HAP-1 (cell line): ENCODE measurements around the gene LY6G6D.
"Not testable (repeated sequence)": the region's sequence is repeated elsewhere in the genome, so short reads cannot be mapped to it uniquely, and the experiment has no call there.

Source experiments
- DNase-seq, 2 experiments: peaks; one replicate each; pipeline ENCODE4 v3.0.0-alpha.2; 2016 to 2020; ENCODE audit warnings: low spot score in 2 of 2
- H3K27me3 ChIP-seq: fragments of 250-450 bp; sonication (Bioruptor Pico); 2 replicates; pipeline ENCODE4 v1.5.1; 2020; ENCODE audit warnings: low read depth, mild to moderate bottlenecking, moderate library complexity
- H3K36me3 ChIP-seq: fragments of 250-450 bp; sonication (Bioruptor Pico); replicated peaks from 2 replicates; pipeline ENCODE4 v1.5.1; 2020; ENCODE audit warnings: mild to moderate bottlenecking
- H3K4me1 ChIP-seq: fragments of 250-450 bp; sonication (Bioruptor Pico); 2 replicates; pipeline ENCODE4 v1.5.1; 2020; ENCODE audit warnings: mild to moderate bottlenecking
- H3K4me3 ChIP-seq: fragments of 250-450 bp; sonication (Bioruptor Pico); 2 replicates; pipeline ENCODE4 v1.5.1; 2020; ENCODE audit warnings: mild to moderate bottlenecking, moderate library complexity
- H3K9me3 ChIP-seq: fragments of 250-450 bp; sonication (Bioruptor Pico); 2 replicates; pipeline ENCODE4 v1.5.1; 2020; ENCODE audit warnings: mild to moderate bottlenecking, moderate library complexity
- in situ Hi-C: fragments of 300-500 bp; cut with MboI; formaldehyde crosslinking; loops from 3 replicates; pipeline ENCODE4 v1.14.3; 2020; ENCODE audit warnings: low sequenced_read_pairs, inconsistent platforms, mixed read lengths

The LY6G6D gene

GRCh38 chr6:31702819-31703716, 12.1 kb upstream of the LY6G6D start, which contains the start of gene ABHD16A:
ABHD16A (minus strand) TSS chr6:31703324; CDS start chr6:31703281, 43 bp downstream.
- in situ Hi-C loops = no loop called here
- no peaks in the 10 kb centered on the region for H3K27me3 ChIP-seq
- H3K9me3 ChIP-seq = no peaks in the 10 kb centered on the region
- peaks cover 13% of the 10 kb centered on the region for H3K4me1 ChIP-seq
- H3K4me3 ChIP-seq = peak within 1 kb of the TSS; percentile 90
- peaks cover 7% of the 10 kb centered on the region for H3K36me3 ChIP-seq
- DNase-seq = peak; percentile 97 to 99

GRCh38 chr6:31705931-31706330, 9.2 kb upstream of the LY6G6D start:
- in situ Hi-C loops = no loop called here
- no peaks in the 10 kb centered on the region for H3K9me3 ChIP-seq
- no peaks in the 10 kb centered on the region for H3K27me3 ChIP-seq
- peaks cover 13% of the 10 kb centered on the region for H3K4me1 ChIP-seq
- H3K4me3 ChIP-seq = no peak overlapping the region
- H3K36me3 ChIP-seq = no peaks in the 10 kb centered on the region
- DNase-seq = no peak

- Histone ChIP-seq H3K36me3 (no peaks in the 10 kb centered on the region), H3K4me3 (no peak within 1 kb of the TSS), H3K4me1 (peaks cover 10% of the 10 kb centered on the region), H3K27me3 (no peaks in the 10 kb centered on the region), H3K9me3 (no peaks in the 10 kb centered on the region)
- in situ Hi-C loops = no loop called here
- no peak for DNase-seq
Observed at GRCh38 chr6:31706599-31706998, 8.5 kb upstream of the LY6G6D start, which contains the start of gene LY6G6F. LY6G6F (plus strand) TSS chr6:31706866; CDS start chr6:31706907, 41 bp downstream.

- Histone ChIP-seq H3K9me3 (no peaks in the 10 kb centered on the region), H3K27me3 (no peaks in the 10 kb centered on the region), H3K4me3 (no peak overlapping the region), H3K4me1 (peaks cover 6% of the 10 kb centered on the region), H3K36me3 (no peaks in the 10 kb centered on the region)
- DNase-seq = no peak
- in situ Hi-C loops = no loop called here
Observed at GRCh38 chr6:31707701-31708100, 7.4 kb upstream of the LY6G6D start.

- H3K4me1 ChIP-seq = peaks cover 6% of the 10 kb centered on the region
- no peak for DNase-seq
- no peaks in the 10 kb centered on the region for H3K27me3 ChIP-seq
- no peaks in the 10 kb centered on the region for H3K9me3 ChIP-seq
- no peak overlapping the region for H3K4me3 ChIP-seq
- in situ Hi-C loops = no loop called here
- no peaks in the 10 kb centered on the region for H3K36me3 ChIP-seq
Observed at GRCh38 chr6:31708224-31708623, 6.9 kb upstream of the LY6G6D start.

GRCh38 chr6:31709157-31709556, 6.0 kb upstream of the LY6G6D start:
- H3K4me1 ChIP-seq, H3K36me3 ChIP-seq, DNase-seq, H3K27me3 ChIP-seq, H3K4me3 ChIP-seq, in situ Hi-C loops, H3K9me3 ChIP-seq: not testable (repeated sequence)

GRCh38 chr6:31710523-31711219, 4.5 kb upstream of the LY6G6D start:
- Histone ChIP-seq H3K4me3 (no peak overlapping the region), H3K36me3 (no peaks in the 10 kb centered on the region), H3K27me3 (no peaks in the 10 kb centered on the region), H3K4me1 (peaks cover 7% of the 10 kb centered on the region), H3K9me3 (no peaks in the 10 kb centered on the region)
- in situ Hi-C loops = no loop called here
- DNase-seq = no peak

GRCh38 chr6:31711233-31711632, 3.9 kb upstream of the LY6G6D start:
- Histone ChIP-seq H3K4me1 (peaks cover 7% of the 10 kb centered on the region), H3K4me3 (no peak overlapping the region), H3K9me3 (no peaks in the 10 kb centered on the region), H3K36me3 (no peaks in the 10 kb centered on the region), H3K27me3 (no peaks in the 10 kb centered on the region)
- in situ Hi-C loops = no loop called here
- DNase-seq = no peak

GRCh38 chr6:31712296-31712695, 2.9 kb upstream of the LY6G6D start:
- in situ Hi-C loops = no loop called here
- H3K36me3 ChIP-seq = no peaks in the 10 kb centered on the region
- H3K4me1 ChIP-seq = peaks cover 7% of the 10 kb centered on the region
- no peak for DNase-seq
- no peak overlapping the region for H3K4me3 ChIP-seq
- no peaks in the 10 kb centered on the region for H3K9me3 ChIP-seq
- H3K27me3 ChIP-seq = no peaks in the 10 kb centered on the region

GRCh38 chr6:31713465-31713864, 1.7 kb upstream of the LY6G6D start:
- DNase-seq = no peak
- Histone ChIP-seq H3K27me3 (no peaks in the 10 kb centered on the region), H3K9me3 (no peaks in the 10 kb centered on the region), H3K36me3 (no peaks in the 10 kb centered on the region), H3K4me3 (no peak overlapping the region), H3K4me1 (peaks cover 7% of the 10 kb centered on the region)
- in situ Hi-C loops = no loop called here

GRCh38 chr6:31713991-31714684, 1.0 kb upstream of the LY6G6D start:
- Histone ChIP-seq H3K27me3 (no peaks in the 10 kb centered on the region), H3K36me3 (no peaks in the 10 kb centered on the region), H3K4me1 (peaks cover 7% of the 10 kb centered on the region), H3K9me3 (no peaks in the 10 kb centered on the region), H3K4me3 (no peak overlapping the region)
- in situ Hi-C loops = no loop called here
- peak; percentile 23 to 38 for DNase-seq

GRCh38 chr6:31717499-31718222, 2.5 kb downstream of the LY6G6D start:
- H3K4me3 ChIP-seq = no peak overlapping the region
- H3K27me3 ChIP-seq = no peaks in the 10 kb centered on the region
- no peaks in the 10 kb centered on the region for H3K36me3 ChIP-seq
- in situ Hi-C loops = no loop called here
- no peak for DNase-seq
- H3K9me3 ChIP-seq = no peaks in the 10 kb centered on the region
- peaks cover 7% of the 10 kb centered on the region for H3K4me1 ChIP-seq

GRCh38 chr6:31718265-31718664, 3.1 kb downstream of the LY6G6D start:
- DNase-seq = no peak
- Histone ChIP-seq H3K4me3 (no peak overlapping the region), H3K27me3 (no peaks in the 10 kb centered on the region), H3K36me3 (no peaks in the 10 kb centered on the region), H3K4me1 (peaks cover 7% of the 10 kb centered on the region), H3K9me3 (no peaks in the 10 kb centered on the region)
- in situ Hi-C loops = no loop called here
